NOMO-1 (cell line): Measurements from ENCODE around the gene PJA2.
A peak's percentile ranks its signal among the peaks of the same experiment; 100 is the strongest.

Experiments
- DNase-seq, 2 experiments: peaks; one replicate each; lab custom pipeline; 2025; ENCODE audit not compliant: unreplicated experiment in 2 of 2; lab: John Stamatoyannopoulos, UW

The PJA2 gene

DNA sequence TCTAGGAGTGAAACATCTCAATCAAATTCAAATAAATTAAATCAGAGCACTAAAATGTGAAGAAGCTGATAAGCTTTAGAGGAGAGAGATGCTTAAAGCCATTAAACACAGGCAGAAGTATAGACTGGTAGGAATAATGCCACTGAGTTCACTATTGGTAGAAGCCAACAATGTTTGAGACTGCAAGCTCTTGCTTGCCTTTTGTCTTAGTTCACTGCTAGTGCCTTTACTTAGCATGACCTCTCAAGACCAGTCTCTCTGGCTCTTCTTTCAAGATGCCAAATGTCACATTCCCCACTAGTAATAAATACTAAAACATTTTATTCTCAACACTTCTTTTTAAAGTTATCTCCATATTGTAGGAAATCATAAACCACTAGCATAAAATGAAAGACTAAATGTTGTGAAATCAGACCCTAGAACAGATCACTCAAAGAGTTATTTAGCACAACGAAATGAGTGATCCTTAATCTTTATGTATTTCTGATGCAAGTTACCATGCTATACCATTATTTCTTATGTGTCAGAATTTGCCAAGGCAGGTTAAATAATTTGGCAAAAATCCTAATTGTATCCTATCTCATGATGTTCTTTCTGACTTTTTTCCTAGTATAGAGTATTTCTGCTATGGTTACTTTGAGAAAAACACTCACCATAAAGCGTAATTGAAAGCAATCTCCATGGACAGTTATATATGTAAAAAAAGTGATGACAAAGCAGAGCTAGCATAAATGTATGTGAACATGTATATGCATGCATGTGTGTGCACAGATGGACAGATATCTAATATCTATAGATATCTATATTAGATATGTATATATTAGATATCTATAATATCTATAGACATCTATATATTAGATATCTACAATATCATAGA lies 57.5 kb downstream of the PJA2 start:
- peak in 1 of 2 experiments; percentile 35 for DNase-seq

DNA sequence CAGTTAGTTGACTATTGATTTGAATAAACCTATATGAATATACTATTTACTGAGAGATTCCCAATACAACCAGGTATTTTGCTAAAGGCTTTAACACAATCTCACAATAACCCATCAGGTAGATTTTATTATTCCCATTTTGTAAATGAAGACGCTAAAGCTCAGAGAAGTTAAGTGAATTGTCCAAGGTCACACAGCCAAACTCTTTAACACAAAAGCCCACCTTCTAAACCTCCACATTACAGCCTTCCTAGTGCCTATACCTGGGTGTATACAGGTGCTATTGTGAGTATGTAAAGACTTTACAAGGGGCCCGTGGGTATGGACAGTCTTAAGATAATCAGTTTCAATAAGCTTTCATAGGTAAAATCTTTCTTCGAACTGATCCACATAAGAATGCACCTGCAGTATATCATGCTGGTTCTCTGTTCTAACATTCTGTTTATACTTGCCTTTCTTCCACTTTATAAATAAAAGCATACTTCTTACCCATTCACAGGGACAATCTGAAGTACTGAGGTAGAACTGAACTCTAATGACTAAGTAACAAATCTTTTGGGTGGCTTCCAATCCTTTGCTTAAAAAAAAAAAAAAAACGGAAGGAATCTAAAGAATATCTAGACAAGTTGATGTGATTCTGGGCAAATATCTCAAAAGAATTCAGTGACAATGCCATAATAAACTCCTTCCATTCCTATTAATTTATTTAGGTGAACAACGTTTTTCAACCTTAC lies 59.1 kb downstream of the PJA2 start:
- no peak for DNase-seq

DNA sequence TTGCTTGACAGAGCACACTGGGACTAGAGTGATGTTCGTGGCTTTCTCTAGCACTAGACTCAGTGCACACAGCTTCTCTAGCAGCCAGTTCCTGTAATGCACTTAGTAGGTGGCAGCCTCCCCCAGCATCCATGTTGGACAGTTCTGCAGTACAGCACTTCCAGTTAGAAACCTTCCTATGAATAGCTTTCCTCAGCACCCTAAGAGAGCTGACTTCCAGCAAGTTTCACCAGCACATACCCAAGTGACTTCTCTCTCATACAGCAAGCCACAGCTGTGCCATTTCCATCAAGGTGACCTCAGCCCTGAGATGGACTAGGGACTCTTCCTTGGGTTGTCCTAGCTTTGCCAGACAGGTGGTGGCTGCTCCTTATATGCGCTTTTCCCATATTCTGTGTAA lies 60.4 kb downstream of the PJA2 start:
- DNase-seq = no peak

DNA sequence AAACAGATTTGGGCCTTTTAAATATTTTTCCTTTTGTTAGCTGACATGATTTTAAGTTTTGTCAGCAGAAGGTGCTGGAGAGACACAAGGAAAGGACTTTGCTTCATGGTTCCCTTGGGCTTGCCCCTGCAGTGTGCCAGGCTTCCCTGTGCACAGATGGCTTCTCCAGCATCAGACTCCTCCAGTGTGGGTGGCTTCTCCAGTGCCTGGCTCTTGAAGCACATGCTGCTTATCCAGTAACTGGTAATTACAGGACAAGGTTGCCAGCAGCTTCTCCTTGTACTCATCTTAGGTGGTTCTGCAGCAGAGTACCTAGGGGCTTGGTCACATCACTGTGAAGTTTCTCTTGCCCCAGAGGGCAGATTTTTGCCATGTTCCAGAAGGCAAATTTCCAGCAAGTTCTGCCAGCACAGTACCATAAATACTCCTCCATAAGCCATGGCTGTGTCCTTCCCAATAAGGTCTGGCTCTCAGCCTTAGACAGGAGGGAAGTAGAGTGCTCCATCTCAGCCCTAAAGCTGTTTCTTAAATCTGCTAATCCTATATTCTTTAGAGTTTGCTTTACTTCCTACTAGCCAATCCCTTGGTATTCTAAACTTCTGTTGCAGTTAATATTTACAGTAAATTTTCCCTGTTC lies 62.4 kb downstream of the PJA2 start:
- DNase-seq = no peak

DNA sequence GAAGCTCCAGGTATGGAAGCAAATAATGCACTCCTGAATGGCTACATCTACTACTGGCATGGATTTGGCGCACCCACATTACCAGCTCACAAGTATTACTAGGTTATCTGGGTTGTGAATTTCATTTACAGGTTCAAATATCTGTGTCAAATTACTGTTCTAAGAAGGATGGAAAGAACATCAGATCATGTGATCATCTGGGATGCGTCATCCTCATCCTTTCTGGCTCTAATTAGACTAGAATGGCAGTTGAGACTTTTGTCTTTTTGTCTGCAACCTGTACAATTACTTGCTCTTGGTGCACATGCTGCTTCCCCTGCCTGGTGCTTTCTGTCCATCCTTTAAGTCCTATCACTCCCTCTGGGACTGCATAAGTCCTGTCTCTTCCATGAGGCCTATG lies 64.1 kb downstream of the PJA2 start:
- DNase-seq = no peak

DNA sequence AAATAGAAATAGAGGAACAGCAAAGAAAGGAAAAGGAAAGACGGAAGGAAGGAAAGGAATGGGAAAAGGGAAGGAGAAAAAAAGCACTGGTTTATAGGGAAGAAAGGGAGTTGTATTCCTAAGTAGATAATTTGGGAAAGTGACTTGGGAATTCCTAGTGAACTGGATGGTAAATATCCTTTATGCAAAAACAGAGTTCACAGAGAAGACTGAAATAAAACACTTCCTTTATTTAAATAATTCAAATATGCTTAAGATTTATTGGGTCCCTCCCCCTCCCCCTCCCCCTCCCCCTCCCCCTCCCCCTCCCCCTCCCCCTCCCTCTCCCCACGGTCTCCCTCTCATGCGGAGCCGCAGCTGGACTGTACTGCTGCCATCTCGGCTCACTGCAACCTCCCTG lies 69.4 kb downstream of the PJA2 start:
- no peak for DNase-seq

DNA sequence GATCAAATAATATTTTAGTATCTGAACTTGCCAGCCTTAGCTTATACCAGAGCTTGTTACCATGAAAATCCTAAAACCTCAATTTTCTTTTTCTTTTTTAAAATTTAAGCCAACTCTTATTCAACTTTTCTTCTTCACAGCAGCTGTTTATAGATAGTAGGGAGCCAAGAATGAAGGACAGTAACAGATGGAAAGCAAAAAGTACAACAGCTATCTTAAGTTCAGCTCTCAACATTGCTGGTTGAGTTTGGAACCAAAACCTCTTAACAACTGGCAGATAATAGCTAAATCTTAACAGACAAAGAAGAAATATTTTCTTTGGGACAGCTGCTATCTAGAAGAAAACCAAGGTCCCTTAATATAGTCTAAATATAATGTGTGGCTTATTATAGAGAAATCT lies 74.7 kb downstream of the PJA2 start:
- DNase-seq = no peak

DNA sequence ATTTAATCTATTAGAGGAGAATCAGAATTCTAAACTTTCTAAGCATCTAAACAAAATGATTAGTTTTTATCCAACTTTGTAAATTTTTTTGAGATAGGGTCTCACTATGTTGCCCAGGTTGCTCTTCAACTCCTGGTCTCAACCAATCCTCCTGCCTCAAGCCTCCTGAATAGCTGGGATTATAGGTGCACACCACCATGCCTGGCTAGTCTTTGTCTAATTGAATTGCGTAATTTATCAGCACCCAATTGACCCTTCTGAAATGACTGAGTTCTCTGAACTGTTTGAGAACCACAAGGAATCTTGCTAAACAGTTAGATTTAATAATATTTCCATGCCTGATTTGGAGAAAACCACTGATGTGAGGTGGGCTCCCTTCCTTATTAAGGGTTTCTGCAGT lies 75.7 kb downstream of the PJA2 start:
- no peak for DNase-seq

DNA sequence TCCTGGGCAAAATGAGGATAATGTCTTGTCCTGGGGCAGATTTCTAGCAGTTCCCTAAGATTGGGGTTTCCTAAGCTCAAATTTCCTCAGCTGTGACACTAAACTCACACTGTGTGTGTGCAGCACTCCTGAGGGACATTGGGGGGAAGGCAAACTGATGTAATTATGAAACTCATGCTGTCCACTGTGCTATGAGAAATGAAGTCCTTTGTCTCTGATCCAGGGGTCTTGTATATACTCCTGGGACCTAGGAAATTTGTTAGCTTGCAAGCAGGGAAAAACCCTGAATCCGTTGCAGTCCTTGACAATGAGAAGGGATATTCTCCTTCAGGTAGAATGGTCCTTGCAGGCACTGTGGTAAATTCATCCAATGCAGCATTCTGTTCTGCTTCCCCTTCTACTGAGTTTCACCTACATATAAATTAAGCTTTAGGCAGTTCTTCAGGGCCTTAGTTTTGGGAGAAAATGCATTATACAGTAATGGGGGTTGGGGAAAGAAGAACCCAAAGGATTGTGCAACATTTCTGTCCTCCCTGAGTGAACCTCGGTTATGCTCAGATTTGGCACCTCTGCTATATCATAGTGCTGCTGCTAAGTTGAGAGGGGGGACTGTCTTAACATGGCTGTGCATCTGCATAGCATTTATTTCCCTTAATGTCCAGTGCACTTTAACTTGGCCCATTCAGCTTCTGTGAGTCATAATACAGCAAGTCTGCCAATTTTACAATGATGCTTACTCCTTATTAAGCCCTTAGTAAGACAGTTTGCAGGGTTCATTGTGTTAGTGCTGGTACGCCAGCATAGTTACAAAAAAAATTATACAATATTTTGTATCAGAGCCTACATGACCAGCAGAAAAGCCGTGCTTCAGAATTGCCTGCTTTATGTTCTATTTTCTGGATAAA lies 80.2 kb downstream of the PJA2 start:
- DNase-seq = peak in 1 of 2 experiments; percentile 7

DNA sequence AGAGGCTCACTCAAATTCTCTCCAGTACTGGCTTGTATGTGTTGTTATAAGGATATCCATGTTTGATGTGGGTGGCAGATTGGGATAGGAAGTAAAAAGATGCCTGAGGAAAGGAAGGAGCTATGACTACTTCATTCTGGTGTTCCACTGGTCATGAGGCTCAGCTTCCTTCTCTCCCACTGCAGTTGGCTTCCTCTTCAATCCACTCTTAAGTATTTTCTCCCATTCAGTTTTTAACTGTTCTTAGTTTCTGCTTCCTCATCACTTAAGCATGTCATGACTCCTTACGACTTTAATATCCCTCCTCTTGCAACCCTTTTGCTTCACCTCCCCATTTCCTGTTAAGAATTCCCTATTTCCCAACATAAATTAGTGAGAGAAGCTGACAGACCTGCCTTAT lies 81.1 kb downstream of the PJA2 start:
- no peak for DNase-seq

DNA sequence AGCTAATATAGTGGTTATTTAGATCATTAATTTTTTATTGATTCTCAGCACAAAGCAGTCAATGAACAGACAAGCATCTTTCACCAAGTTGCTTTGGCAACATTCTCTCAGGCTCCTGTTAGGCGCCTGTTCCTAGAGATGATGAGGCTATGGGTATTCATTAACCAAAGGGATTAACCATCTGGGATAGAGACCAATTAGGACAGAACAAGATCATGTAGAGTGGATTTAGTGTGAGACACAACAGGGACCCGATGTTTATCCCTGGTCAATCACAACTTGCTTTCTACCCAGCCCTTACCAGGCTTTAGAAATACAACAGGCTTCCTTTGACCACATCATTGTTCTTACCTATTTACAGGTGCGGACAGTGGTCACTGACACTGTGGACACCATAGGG lies 82.2 kb downstream of the PJA2 start:
- DNase-seq = no peak

DNA sequence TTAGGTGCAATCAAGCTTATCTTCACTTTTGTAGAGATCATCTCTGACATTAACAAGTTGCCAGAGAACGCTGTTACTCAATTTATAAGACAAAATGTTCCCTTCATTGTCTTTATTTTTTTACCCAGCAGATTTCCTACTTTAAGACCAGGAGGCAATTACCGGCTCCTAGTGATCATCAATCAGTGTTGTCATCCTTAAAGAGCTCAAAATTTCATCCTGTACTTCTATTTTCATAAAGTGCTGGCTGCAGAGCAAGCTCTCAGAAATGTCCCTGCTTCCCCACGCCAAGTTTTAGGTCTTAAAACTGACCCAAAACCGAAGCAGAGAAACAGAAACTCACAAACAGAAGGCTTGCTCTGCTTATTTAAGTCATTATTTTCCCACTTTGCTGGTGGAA lies 82.9 kb downstream of the PJA2 start:
- DNase-seq = no peak

DNA sequence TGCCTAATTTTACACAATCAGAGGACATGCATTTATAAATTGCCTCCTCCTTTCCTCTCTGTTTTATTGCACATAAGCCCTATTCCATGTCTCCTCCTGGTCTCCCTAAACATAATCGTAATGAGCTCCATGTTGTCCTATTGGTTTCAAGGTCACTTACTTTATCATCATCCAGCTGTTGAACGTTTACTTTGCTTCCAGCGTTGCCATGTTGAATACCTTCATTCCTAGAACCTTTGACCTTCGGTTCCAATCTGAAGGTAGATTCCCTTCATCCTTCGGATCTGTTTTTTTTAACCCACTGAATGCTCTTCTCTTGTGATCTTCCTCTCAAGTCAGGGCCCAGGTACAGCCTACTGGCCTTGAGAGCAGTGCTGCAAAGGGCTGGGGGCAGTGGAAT lies 84.3 kb downstream of the PJA2 start:
- no peak for DNase-seq

DNA sequence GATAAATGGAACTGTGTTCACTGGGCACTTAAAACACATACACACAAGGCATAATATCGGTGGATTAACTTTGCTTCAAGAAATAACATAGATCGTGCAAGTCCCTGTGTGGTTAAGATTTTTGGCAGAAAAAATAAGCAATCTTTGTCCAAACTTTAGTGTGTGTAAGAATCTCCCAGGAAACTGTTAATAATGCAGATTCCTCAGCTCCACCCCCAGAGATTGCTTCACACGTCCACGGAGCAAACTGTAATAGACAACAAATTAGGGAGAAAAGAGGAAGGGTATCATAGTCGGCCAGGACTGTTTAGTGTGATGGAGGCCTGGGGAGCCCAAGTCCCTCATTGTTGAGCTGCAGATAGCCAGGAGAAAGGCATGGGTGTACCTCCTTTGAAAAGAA lies 84.8 kb downstream of the PJA2 start:
- DNase-seq = peak in 1 of 2 experiments; percentile 4

DNA sequence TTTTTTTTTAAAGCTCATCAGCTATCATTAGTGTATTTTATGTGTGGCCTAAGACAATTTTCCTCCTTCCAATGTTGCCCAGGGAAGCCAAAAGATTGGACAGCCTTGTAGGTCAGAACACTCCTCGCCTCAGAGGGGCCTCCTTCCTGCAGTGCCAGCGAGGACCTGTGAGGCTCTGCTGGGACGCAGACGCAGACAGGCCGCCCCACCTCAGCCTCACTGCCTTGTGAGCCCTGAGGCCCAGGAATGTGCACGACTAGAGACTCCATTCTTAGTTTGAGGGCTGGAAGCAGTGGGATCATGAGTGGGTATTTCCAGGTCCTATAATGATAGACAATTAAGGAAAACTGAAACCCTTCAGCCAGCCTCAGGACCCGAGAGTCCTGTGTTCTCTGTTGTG lies 85.4 kb downstream of the PJA2 start:
- no peak for DNase-seq

DNA sequence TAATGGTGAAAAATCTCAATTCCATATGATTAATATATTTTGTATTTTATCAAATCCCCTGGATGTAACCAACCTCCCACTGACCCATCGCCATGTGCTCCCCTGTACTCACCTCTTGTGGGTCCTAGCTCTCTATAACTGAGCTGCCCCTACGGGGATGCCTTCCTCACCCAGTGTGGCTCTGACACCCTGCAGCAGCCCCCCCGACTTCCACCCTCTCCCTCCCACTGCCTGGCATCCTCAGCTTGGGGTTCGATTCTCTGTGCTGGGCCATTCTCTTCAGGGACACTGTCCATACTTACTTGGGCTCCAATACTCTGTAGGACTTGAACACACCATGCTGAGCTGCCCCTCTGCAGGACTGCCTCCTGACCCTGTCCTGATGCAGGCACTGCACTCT lies 87.1 kb downstream of the PJA2 start:
- DNase-seq = no peak

DNA sequence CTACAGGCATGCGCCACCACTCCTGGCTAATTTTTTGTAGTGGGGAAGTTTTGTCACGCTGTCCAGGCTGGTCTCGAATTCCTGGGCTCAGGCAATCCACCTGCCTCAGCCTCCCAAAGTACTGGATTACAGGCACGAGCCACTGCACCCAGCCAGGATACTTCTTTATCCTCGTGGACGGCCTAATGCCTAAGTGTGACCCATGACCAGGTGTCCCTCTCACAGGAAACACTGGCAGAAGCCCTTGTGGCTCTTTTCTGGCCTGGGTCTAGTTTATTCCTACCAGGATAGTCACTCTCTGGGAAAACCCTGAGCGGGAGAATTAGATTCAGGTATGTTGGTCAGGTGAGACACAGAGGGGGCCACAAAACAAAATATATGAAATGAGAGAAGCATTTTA lies 90.4 kb downstream of the PJA2 start:
- no peak for DNase-seq

DNA sequence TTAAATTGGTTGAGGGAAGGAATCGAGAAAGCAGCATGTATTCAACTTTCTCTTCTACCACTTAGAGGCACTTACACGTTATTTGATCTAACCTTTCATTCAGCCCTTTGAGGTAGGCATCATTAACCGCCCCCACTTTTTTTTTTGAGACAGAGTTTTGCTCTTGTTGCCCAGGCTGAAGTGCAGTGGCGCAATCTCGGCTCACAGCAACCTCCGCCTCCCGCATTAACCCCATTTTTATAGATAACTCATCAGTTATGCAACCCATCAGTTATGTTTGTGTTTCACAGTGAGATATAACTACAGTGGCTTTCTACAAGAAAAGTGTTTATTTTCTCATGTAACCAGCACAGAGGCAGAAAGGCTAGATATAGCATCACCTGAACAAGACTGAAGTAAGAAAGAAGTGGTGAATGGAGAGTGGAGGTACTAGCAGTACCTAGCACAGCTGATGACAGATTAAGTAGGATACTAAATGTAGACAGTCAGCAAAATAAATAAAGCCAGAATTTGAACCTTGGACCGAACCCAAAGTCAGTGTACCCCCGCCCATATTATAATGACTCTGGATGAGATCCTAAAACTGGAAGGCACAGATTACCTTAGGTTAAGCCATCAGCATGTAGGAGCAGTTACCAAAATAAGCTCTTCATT lies 91.2 kb downstream of the PJA2 start:
- DNase-seq = peak; percentile 43 to 51

DNA sequence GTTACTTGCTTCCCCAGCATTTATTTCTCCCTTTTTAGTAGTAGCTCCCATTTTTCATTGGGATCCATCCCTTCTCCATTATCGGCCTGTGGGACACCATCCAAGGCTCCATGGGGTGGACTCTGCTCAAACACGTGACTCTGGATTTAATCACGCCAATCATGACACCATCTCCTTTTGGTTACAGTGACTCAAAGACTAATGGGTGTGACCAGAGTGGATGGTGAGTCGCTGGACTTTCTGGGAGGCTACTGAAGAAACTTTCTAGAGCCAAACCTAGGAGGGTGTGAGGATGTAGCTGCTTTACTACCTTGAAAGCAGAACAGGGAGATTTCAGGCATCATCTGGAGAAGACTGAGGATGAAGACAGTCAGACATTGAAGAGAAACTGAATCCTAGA lies 93.1 kb downstream of the PJA2 start:
- no peak for DNase-seq

DNA sequence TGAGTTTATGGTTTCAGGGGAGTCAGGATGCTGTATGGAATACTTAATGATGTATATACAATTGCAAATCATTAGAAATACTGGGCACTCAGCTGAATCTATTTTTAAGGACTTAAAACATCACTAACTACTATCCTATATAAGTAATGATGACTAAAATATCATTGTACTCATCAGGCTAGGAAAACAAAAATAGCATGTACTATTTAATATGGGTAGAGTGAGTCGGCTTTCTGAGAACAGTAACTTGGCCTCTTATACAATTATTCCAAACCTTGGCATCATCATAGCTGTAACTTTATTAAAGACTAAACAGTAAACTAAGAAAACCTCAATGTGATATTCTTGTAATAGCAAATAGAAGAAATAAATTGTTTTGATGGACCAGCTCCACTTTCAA lies 94.5 kb downstream of the PJA2 start:
- no peak for DNase-seq
